WERI-Rb-1 (cell line): Measurements from ENCODE around the gene CCDC106.

Source experiments
- DNase-seq: peaks from one replicate; pipeline ENCODE4 v3.0.0-alpha.2; 2020
- H3K27ac ChIP-seq: fragments of 250-450 bp; sonication (Bioruptor Pico); 2 replicates; pipeline ENCODE4 v1.5.1; 2020; ENCODE audit warnings: mild to moderate bottlenecking, moderate library complexity
- H3K27me3 ChIP-seq: fragments of 250-450 bp; sonication (Bioruptor Pico); 2 replicates; pipeline ENCODE4 v1.5.1; 2021; ENCODE audit warnings: mild to moderate bottlenecking, low read depth, moderate library complexity; ENCODE audit not compliant: insufficient read depth, severe bottlenecking
- H3K36me3 ChIP-seq: fragments of 250-450 bp; sonication (Bioruptor Pico); 2 replicates; pipeline ENCODE4 v1.5.1; 2020; ENCODE audit warnings: mild to moderate bottlenecking, moderate library complexity
- H3K4me3 ChIP-seq: 2 replicates; pipeline ENCODE4 v1.5.1; 2011; ENCODE audit warnings: low read depth, mild to moderate bottlenecking, control low read depth, low read length
- H3K9me3 ChIP-seq: fragments of 250-450 bp; sonication (Bioruptor Pico); 2 replicates; pipeline ENCODE4 v1.5.1; 2021; ENCODE audit warnings: mild to moderate bottlenecking, moderate library complexity; ENCODE audit not compliant: severe bottlenecking
- CTCF ChIP-seq: IDR thresholded peaks from 2 replicates; pipeline ENCODE4 v1.5.1; 2011; ENCODE audit warnings: low read depth, mild to moderate bottlenecking, control low read depth, inconsistent platforms, low read length

CCDC106 gene

DNA sequence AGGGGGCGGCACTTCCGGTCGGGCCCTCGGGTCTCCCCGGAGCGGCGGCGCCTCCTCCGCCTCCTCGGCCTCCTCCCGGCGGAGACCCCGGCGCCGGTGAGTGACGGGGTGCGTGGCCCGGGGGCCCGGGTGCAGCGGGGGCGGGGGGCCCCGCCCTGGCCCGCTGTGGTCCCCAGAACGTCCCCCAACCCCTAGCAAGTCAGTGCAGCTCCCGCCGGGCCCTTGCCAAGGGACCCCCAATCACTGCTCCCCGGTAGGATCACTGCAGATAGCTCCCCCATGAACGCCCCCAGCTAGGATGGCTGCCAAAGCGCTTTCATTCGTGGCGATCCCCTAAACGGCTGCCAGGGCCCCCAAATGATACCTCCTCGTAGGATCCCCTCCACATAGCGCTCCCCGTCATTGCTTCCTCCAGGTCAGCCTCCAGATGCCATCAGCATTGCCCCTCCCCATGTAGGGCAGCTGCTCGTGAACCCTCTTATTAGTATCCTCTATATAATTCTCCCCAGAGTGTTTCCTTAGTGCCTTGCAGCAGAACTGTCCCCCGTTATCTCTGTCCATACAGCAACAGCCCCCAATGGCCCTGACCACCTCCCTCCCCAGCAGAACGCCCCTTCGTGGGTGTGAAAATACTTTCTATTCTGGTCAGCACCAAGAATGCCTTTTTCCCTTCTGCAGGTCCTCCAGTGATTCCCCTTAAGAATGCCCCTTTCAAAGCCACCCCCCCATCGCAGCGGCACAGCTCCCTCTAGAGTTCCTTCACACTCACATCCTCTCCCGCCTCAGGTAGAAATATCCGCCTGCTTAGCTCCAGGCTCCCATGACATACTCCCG lies 42.2 kb upstream of the CCDC106 start, which contains the start of gene ZNF865:
Gene ZNF865 (plus strand): TSS at position 11 of the 834 bp plus-strand sequence. CDS start 7,972 bp downstream, outside the sequence.
- TF ChIP-seq CTCF, result peak; percentile 67
- Histone ChIP-seq H3K9me3 (no peaks in the 10 kb centered on the region), H3K36me3 (peaks cover 12% of the 10 kb centered on the region), H3K4me3 (peak within 1 kb of the TSS; percentile 93), H3K27me3 (no peaks in the 10 kb centered on the region), H3K27ac (peak within 1 kb of the TSS; percentile 92)
- peak; percentile 86 for DNase-seq

- Histone ChIP-seq H3K27me3 (no peaks in the 10 kb centered on the region), H3K9me3 (no peaks in the 10 kb centered on the region), H3K4me3 (peak overlapping the region; percentile 93), H3K27ac (peak overlapping the region; percentile 92), H3K36me3 (peaks cover 12% of the 10 kb centered on the region)
- DNase-seq, result no peak
- no peak for TF ChIP-seq CTCF
Observed at GRCh38 chr19:55606471-55606787, 41.6 kb upstream of the CCDC106 start.

DNA sequence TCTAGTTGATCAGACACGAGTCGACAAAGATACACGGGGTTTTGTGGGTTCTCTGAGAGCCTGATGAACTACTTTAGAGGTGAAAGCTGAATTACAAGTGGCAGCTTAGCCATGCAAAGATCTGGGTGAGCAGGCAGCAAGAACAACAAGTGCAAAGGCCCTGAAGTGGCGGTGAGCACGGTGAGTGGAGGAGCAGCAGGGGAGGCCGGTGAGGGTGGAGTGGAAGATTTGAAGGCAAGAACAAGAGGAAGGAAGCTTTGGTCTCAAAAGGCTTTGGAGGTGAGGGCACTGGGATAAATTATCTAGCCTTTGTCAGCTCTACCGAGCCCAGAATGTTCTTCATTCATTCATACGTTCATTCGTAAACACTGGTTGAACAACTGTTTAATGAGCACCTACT lies 41.2 kb upstream of the CCDC106 start:
- no peak for TF ChIP-seq CTCF
- H3K36me3 ChIP-seq, result peaks cover 12% of the 10 kb centered on the region
- no peaks in the 10 kb centered on the region for H3K9me3 ChIP-seq
- no peaks in the 10 kb centered on the region for H3K27me3 ChIP-seq
- peak overlapping the region; percentile 93; the same call in 1 of the 2 replicates for H3K4me3 ChIP-seq
- H3K27ac ChIP-seq, result peak overlapping the region; percentile 92
- no peak for DNase-seq

- H3K4me3 ChIP-seq, result no peak overlapping the region
- peaks cover 12% of the 10 kb centered on the region for H3K36me3 ChIP-seq
- H3K9me3 ChIP-seq, result no peaks in the 10 kb centered on the region
- no peaks in the 10 kb centered on the region for H3K27me3 ChIP-seq
- TF ChIP-seq CTCF, result no peak
- DNase-seq, result no peak
- H3K27ac ChIP-seq, result no peak overlapping the region
Observed at GRCh38 chr19:55609326-55609725, 38.7 kb upstream of the CCDC106 start.

- Histone ChIP-seq H3K9me3 (no peaks in the 10 kb centered on the region), H3K27ac (no peak overlapping the region), H3K4me3 (no peak overlapping the region), H3K36me3 (peaks cover 24% of the 10 kb centered on the region), H3K27me3 (no peaks in the 10 kb centered on the region)
- no peak for DNase-seq
- no peak for TF ChIP-seq CTCF
Observed at GRCh38 chr19:55611300-55611982, 36.6 kb upstream of the CCDC106 start.
